ENCODE data around the gene RAB32. TPM values are rescaled to one million over a fixed set of nuclear protein-coding genes. Genes with fewer than 3 reads are reported as not detected.

The RAB32 gene
- total RNA-seq, 4 donors from 2014 or later = 0.34 to 18.3 (median 5.5) TPM

- H3K4me3 ChIP-seq = no peak overlapping the region
- intact Hi-C loops (cut with DNase I) = no loop called here
- H3K9me3 ChIP-seq = no peaks in the 10 kb centered on the region
- H3K27ac ChIP-seq = no peak overlapping the region
- no peaks in the 10 kb centered on the region for H3K27me3 ChIP-seq
- no peak for DNase-seq
- no peaks in the 10 kb centered on the region for H3K4me1 ChIP-seq
- no peaks in the 10 kb centered on the region for H3K36me3 ChIP-seq
- TF ChIP-seq, protein P1, sequence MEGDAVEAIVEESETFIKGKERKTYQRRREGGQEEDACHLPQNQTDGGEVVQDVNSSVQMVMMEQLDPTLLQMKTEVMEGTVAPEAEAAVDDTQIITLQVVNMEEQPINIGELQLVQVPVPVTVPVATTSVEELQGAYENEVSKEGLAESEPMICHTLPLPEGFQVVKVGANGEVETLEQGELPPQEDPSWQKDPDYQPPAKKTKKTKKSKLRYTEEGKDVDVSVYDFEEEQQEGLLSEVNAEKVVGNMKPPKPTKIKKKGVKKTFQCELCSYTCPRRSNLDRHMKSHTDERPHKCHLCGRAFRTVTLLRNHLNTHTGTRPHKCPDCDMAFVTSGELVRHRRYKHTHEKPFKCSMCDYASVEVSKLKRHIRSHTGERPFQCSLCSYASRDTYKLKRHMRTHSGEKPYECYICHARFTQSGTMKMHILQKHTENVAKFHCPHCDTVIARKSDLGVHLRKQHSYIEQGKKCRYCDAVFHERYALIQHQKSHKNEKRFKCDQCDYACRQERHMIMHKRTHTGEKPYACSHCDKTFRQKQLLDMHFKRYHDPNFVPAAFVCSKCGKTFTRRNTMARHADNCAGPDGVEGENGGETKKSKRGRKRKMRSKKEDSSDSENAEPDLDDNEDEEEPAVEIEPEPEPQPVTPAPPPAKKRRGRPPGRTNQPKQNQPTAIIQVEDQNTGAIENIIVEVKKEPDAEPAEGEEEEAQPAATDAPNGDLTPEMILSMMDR (IDR thresholded peaks at IDR 0.05) = no peak
- no peak for TF ChIP-seq POLR2A (IDR thresholded peaks at IDR 0.05)
- 69 to 71% methylated on average over 1 of the region's 1 CpG for WGBS, 2 donors
Measured at GRCh38 chr6:146581968-146582367, 38.3 kb downstream of the RAB32 start.

DNA sequence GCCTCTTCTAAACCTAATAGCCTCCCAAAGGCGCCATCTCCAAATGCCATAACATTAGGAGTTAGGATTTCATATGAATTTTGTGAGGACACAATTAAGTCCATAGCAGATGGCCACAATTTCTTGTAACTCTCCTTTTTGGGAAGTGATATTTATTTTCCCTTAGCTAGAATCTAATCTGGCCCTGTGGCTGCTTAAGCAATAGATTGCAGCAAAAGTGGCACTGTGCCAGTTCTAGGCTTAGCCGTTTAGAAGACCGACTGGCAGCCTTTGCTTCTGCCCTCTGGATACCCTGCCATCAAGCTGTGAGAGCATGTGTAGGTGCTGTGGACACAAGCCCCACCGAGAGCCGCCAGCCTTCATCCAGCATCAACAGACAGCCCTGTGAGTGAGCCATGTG, 39.2 kb downstream of the RAB32 start:
- intact Hi-C loops (cut with DNase I) = no loop called here
- no peaks in the 10 kb centered on the region for H3K27me3 ChIP-seq
- H3K27ac ChIP-seq = no peak overlapping the region
- no peaks in the 10 kb centered on the region for H3K4me1 ChIP-seq
- 26 to 43% methylated on average over 3 of the region's 5 CpGs for WGBS, 2 donors
- DNase-seq = no peak
- no peaks in the 10 kb centered on the region for H3K36me3 ChIP-seq
- TF ChIP-seq POLR2A (IDR thresholded peaks at IDR 0.05) = no peak
- TF ChIP-seq, protein P1 (IDR thresholded peaks at IDR 0.05) = no peak
- H3K4me3 ChIP-seq = no peak overlapping the region
- no peaks in the 10 kb centered on the region for H3K9me3 ChIP-seq

GRCh38 chr6:146583966-146584365, 40.3 kb downstream of the RAB32 start:
- Histone ChIP-seq H3K27me3 (no peaks in the 10 kb centered on the region), H3K9me3 (no peaks in the 10 kb centered on the region), H3K27ac (no peak overlapping the region), H3K4me1 (no peaks in the 10 kb centered on the region), H3K4me3 (no peak overlapping the region), H3K36me3 (no peaks in the 10 kb centered on the region)
- TF ChIP-seq, protein P1 (IDR thresholded peaks at IDR 0.05) = no peak
- TF ChIP-seq POLR2A (IDR thresholded peaks at IDR 0.05) = no peak
- intact Hi-C loops (cut with DNase I) = no loop called here
- 44 to 63% methylated on average over 1 of the region's 1 CpG for WGBS, 2 donors
- no peak for DNase-seq

- Histone ChIP-seq H3K4me1 (no peaks in the 10 kb centered on the region), H3K27me3 (no peaks in the 10 kb centered on the region)
- intact Hi-C loops (cut with DNase I) = no loop called here
Measured at GRCh38 chr6:146587459-146587858, 43.8 kb downstream of the RAB32 start.

GRCh38 chr6:146590492-146590891, 46.9 kb downstream of the RAB32 start:
- H3K4me1 ChIP-seq = no peaks in the 10 kb centered on the region
- H3K27ac ChIP-seq = no peak overlapping the region
- no peak for DNase-seq
- TF ChIP-seq, protein P1 (IDR thresholded peaks at IDR 0.05) = no peak
- TF ChIP-seq POLR2A (IDR thresholded peaks at IDR 0.05) = no peak
- no peaks in the 10 kb centered on the region for H3K27me3 ChIP-seq
- H3K9me3 ChIP-seq = no peaks in the 10 kb centered on the region
- 77 to 100% methylated on average over 1 of the region's 1 CpG for WGBS, 2 donors
- no peaks in the 10 kb centered on the region for H3K36me3 ChIP-seq
- intact Hi-C loops (cut with DNase I) = no loop called here
- H3K4me3 ChIP-seq = no peak overlapping the region

More at GRCh38 chr6:146587459-146587858, 43.8 kb downstream of the RAB32 start:
- 78% methylated on average over 1 of the region's 1 CpG; no CpG with 5 or more reads in 1 of the 2 donors for WGBS, 2 donors
- TF ChIP-seq, protein P1 (IDR thresholded peaks at IDR 0.05) = no peak
- no peak for TF ChIP-seq POLR2A (IDR thresholded peaks at IDR 0.05)
- no peak for DNase-seq
- no peaks in the 10 kb centered on the region for H3K36me3 ChIP-seq
- no peak overlapping the region for H3K4me3 ChIP-seq
- no peak overlapping the region for H3K27ac ChIP-seq
- H3K9me3 ChIP-seq = no peaks in the 10 kb centered on the region
